Osteoblast (primary cell): Measurements from ENCODE around the gene ANK3. TPM values are rescaled to one million over a fixed set of nuclear protein-coding genes. Genes with fewer than 3 reads are reported as not detected.

ENCODE experiments used
- DNase-seq: peaks from one replicate; pipeline ENCODE4 v3.0.0; 2011; ENCODE audit warnings: low spot score, mixed read lengths; ENCODE audit not compliant: insufficient read length; ENCODE audit errors: missing footprints
- H2AFZ ChIP-seq: 2 replicates; pipeline ENCODE4 v1.6.0; 2011; ENCODE audit warnings: mild to moderate bottlenecking, low read length
- H3K27ac ChIP-seq: 2 replicates; pipeline ENCODE4 v1.5.1; 2011; ENCODE audit warnings: mild to moderate bottlenecking, low read depth, low read length, moderate library complexity
- H3K27me3 ChIP-seq: 2 replicates; pipeline ENCODE4 v1.6.0; 2012; ENCODE audit warnings: mild to moderate bottlenecking, control low read depth, inconsistent platforms, low read length, moderate library complexity; ENCODE audit not compliant: insufficient read depth
- H3K36me3 ChIP-seq: 2 replicates; pipeline ENCODE4 v1.5.1; 2011; ENCODE audit warnings: mild to moderate bottlenecking, low read length, control low read depth, moderate library complexity; ENCODE audit not compliant: insufficient read depth
- H3K4me1 ChIP-seq: 2 replicates; pipeline ENCODE4 v1.5.1; 2011; ENCODE audit warnings: mild to moderate bottlenecking, low read length, control low read depth, moderate library complexity; ENCODE audit not compliant: insufficient read depth
- H3K4me2 ChIP-seq: 2 replicates; pipeline ENCODE4 v1.6.0; 2011; ENCODE audit warnings: mild to moderate bottlenecking, low read length; ENCODE audit not compliant: insufficient read depth
- H3K4me3 ChIP-seq: fragments of 200-600 bp; sonication (generic); 3 replicates; pipeline ENCODE4 v1.5.1; 2012; ENCODE audit warnings: mild to moderate bottlenecking, low read length, inconsistent platforms; ENCODE audit not compliant: insufficient read depth
- H3K79me2 ChIP-seq: 2 replicates; pipeline ENCODE4 v1.6.0; 2012; ENCODE audit warnings: mild to moderate bottlenecking, low read length, control low read depth, inconsistent platforms; ENCODE audit not compliant: insufficient read depth
- H3K9me3 ChIP-seq: 2 replicates; pipeline ENCODE4 v1.5.1; 2011; ENCODE audit warnings: low read depth, low read length, control low read depth
- H4K20me1 ChIP-seq: 2 replicates; pipeline ENCODE4 v1.6.0; 2012; ENCODE audit warnings: mild to moderate bottlenecking, low read length, control low read depth; ENCODE audit not compliant: insufficient read depth
- CTCF ChIP-seq: IDR thresholded peaks from 2 replicates; pipeline ENCODE4 v1.5.1; 2011; ENCODE audit warnings: mild to moderate bottlenecking, low read depth, low read length, moderate library complexity; ENCODE audit errors: extremely low read depth
- total RNA-seq: library from RNA; depleted of rRNA; stranded (reverse); fragments of >200 nt; gene quantifications from 2 replicates; pipeline ENCODE4 v1.2.3, GENCODE V29; 2012

Gene ANK3
- total RNA-seq, 1 donor: 44.5 TPM

- TF ChIP-seq CTCF: no peak
- H3K4me3 ChIP-seq: no peak overlapping the region
- no peak overlapping the region for H3K27ac ChIP-seq
- H3K79me2 ChIP-seq: no peaks in the 10 kb centered on the region
- H3K4me2 ChIP-seq: no peak overlapping the region
- no peaks in the 10 kb centered on the region for H3K27me3 ChIP-seq
- no peak for DNase-seq
- H2AFZ ChIP-seq: no peak overlapping the region
- no peaks in the 10 kb centered on the region for H3K4me1 ChIP-seq
- no peaks in the 10 kb centered on the region for H3K9me3 ChIP-seq
- no peaks in the 10 kb centered on the region for H3K36me3 ChIP-seq
- H4K20me1 ChIP-seq: no peaks in the 10 kb centered on the region
These were observed 69.0 kb downstream of the ANK3 start for GRCh38 chr10:60320666-60321065.

GRCh38 chr10:60316029-60316428, 73.6 kb downstream of the ANK3 start:
- H3K9me3 ChIP-seq: no peaks in the 10 kb centered on the region
- TF ChIP-seq CTCF: no peak
- no peak overlapping the region for H3K4me3 ChIP-seq
- H3K27me3 ChIP-seq: no peaks in the 10 kb centered on the region
- no peak for DNase-seq
- H3K4me2 ChIP-seq: no peak overlapping the region
- peak overlapping the region; percentile 26 for H2AFZ ChIP-seq
- peaks cover 29% of the 10 kb centered on the region for H3K4me1 ChIP-seq
- no peaks in the 10 kb centered on the region for H4K20me1 ChIP-seq
- H3K27ac ChIP-seq: no peak overlapping the region
- H3K79me2 ChIP-seq: no peaks in the 10 kb centered on the region
- no peaks in the 10 kb centered on the region for H3K36me3 ChIP-seq

- Histone ChIP-seq H3K79me2 (no peaks in the 10 kb centered on the region), H3K9me3 (no peaks in the 10 kb centered on the region), H3K4me3 (no peak overlapping the region), H3K4me1 (peaks cover 29% of the 10 kb centered on the region), H3K36me3 (no peaks in the 10 kb centered on the region), H4K20me1 (no peaks in the 10 kb centered on the region), H3K4me2 (no peak overlapping the region), H3K27ac (no peak overlapping the region), H2AFZ (no peak overlapping the region), H3K27me3 (no peaks in the 10 kb centered on the region)
- no peak for TF ChIP-seq CTCF
- DNase-seq: no peak
These were observed 74.4 kb downstream of the ANK3 start for GRCh38 chr10:60315311-60315710.

- no peak for TF ChIP-seq CTCF
- H2AFZ ChIP-seq: no peak overlapping the region
- H3K9me3 ChIP-seq: no peaks in the 10 kb centered on the region
- peaks cover 29% of the 10 kb centered on the region for H3K4me1 ChIP-seq
- no peaks in the 10 kb centered on the region for H3K27me3 ChIP-seq
- peak overlapping the region; percentile 48 for H3K27ac ChIP-seq
- no peak overlapping the region for H3K4me3 ChIP-seq
- DNase-seq: peak; percentile 76
- H3K4me2 ChIP-seq: peak overlapping the region; percentile 67
- H4K20me1 ChIP-seq: no peaks in the 10 kb centered on the region
- H3K36me3 ChIP-seq: no peaks in the 10 kb centered on the region
- no peaks in the 10 kb centered on the region for H3K79me2 ChIP-seq
These were observed 75.4 kb downstream of the ANK3 start for GRCh38 chr10:60314069-60314940.
